ENCODE measurements around the gene LSM7. TPM values are rescaled to one million over a fixed set of nuclear protein-coding genes. Genes with fewer than 3 reads are reported as not detected.

LSM7 gene
- total and polyA plus RNA-seq, 9 of the 15 experiments (the other 6 are each of a cell fraction or from before 2014, with no cell fraction given) = 40.5 to 690 (median 265) TPM

DNA sequence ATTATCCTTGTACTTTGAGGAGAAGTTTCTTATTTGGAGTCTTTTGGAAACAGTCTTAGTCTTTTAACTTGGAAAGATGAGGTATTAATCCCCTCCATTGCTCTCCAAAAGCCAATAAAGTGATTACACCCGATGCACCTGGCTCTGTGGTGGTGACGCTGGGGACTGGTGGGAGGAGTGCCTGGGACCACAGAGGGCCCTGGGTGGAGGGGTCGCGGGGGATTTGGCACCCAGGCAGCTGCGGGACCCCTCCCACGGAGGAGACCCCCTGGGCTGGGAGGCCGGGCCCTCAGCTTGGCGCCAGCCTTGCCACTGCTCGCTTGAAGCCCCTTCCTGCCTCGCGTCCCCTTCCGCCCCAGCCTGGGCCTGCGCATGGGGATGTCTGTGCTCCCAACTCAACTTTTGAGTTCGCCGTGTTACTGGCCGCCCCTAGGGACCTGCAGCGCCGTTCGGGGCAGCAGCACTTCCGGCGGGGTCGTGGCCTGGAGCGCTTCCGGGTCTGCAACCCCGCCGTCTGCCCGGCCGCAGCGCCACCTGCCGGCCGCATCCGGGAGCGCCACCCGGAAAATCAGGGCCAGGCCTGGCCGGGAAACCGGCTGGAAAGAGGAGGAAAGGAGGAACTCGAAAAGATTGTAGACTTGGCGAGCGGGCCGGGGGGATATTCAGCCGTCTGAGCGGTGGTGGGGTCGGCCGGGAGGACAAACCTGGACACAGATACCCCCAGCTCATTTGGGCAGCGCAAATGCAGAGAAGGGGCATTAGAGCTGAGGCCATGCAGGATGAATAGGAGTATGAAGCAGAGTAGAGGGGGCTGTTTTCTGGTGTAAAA, 54.8 kb downstream of the LSM7 start (continued):
- TF ChIP-seq, protein P1, sequence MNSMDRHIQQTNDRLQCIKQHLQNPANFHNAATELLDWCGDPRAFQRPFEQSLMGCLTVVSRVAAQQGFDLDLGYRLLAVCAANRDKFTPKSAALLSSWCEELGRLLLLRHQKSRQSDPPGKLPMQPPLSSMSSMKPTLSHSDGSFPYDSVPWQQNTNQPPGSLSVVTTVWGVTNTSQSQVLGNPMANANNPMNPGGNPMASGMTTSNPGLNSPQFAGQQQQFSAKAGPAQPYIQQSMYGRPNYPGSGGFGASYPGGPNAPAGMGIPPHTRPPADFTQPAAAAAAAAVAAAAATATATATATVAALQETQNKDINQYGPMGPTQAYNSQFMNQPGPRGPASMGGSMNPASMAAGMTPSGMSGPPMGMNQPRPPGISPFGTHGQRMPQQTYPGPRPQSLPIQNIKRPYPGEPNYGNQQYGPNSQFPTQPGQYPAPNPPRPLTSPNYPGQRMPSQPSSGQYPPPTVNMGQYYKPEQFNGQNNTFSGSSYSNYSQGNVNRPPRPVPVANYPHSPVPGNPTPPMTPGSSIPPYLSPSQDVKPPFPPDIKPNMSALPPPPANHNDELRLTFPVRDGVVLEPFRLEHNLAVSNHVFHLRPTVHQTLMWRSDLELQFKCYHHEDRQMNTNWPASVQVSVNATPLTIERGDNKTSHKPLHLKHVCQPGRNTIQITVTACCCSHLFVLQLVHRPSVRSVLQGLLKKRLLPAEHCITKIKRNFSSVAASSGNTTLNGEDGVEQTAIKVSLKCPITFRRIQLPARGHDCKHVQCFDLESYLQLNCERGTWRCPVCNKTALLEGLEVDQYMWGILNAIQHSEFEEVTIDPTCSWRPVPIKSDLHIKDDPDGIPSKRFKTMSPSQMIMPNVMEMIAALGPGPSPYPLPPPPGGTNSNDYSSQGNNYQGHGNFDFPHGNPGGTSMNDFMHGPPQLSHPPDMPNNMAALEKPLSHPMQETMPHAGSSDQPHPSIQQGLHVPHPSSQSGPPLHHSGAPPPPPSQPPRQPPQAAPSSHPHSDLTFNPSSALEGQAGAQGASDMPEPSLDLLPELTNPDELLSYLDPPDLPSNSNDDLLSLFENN (IDR thresholded peaks at IDR 0.05; ENCODE audit: low read depth in 2 of 2, low read length in 2 of 2) = peak in 1 of 2 experiments; percentile 70; a peak in 2 of 4 replicates
- TF ChIP-seq YY1 (IDR thresholded peaks at IDR 0.05; ENCODE audit: borderline replicate concordance in 1 of 3, control insufficient read depth in 1 of 3, extremely low read depth in 1 of 3, insufficient read depth in 3 of 3, insufficient read length in 1 of 3, insufficient replicate concordance in 2 of 3, low read depth in 1 of 3, low read length in 2 of 3) (peak in 2 of 3 experiments; percentile 46 to 60), HNRNPLL (IDR thresholded peaks at IDR 0.05; ENCODE audit: low read depth, low read length, poor library complexity, severe bottlenecking) (no peak), CHD4 (IDR thresholded peaks at IDR 0.05; ENCODE audit: insufficient read depth, insufficient replicate concordance, low read depth, low read length, poor library complexity, severe bottlenecking) (no peak), KLF13 (tag; IDR thresholded peaks at IDR 0.05; ENCODE audit: borderline replicate concordance, low read depth) (peak; percentile 62; the same call in 1 of the 2 replicates), ATF7 (IDR thresholded peaks at IDR 0.05) (peak; percentile 67; the same call in 1 of the 2 replicates), SIN3B (IDR thresholded peaks at IDR 0.05; ENCODE audit: low read depth) (peak; percentile 70; the same call in 1 of the 2 replicates), ZZZ3 (IDR thresholded peaks at IDR 0.05) (no peak), KLF1 (tag; IDR thresholded peaks at IDR 0.05) (peak; percentile 55; the same call in 1 of the 2 replicates), PHF21A (IDR thresholded peaks at IDR 0.05; ENCODE audit: borderline replicate concordance, low read depth) (peak; percentile 51; the same call in 1 of the 2 replicates), FUS (optimal IDR thresholded peaks at IDR 0.05; ENCODE audit: low read depth, low read length) (peak; percentile 92), HNRNPH1 (optimal IDR thresholded peaks at IDR 0.05; ENCODE audit: low read depth, low read length) (no peak), ZBTB7A (IDR thresholded peaks at IDR 0.05; ENCODE audit: borderline replicate concordance, control insufficient read depth, low read depth, low read length) (peak; percentile 80), JUND (IDR thresholded peaks at IDR 0.05; ENCODE audit: borderline replicate concordance, low read depth, low read length) (peak; percentile 58; the same call in 1 of the 2 replicates), JUND (tag; IDR thresholded peaks at IDR 0.05; ENCODE audit: borderline replicate concordance, low read depth, low read length) (peak; percentile 26; the same call in 1 of the 3 replicates), JUNB (CRISPR knock-in tag; conservative IDR thresholded peaks at IDR 0.05) (no peak)
- TF ChIP-seq, protein P2, sequence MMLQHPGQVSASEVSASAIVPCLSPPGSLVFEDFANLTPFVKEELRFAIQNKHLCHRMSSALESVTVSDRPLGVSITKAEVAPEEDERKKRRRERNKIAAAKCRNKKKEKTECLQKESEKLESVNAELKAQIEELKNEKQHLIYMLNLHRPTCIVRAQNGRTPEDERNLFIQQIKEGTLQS (IDR thresholded peaks at IDR 0.05) = no peak
- TF ChIP-seq, protein P2 (CRISPR knock-in tag; conservative IDR thresholded peaks at IDR 0.05) = 0 out of 2 replicates have a peak, but pooled peaks have one; percentile 42
- TF ChIP-seq, protein P3, sequence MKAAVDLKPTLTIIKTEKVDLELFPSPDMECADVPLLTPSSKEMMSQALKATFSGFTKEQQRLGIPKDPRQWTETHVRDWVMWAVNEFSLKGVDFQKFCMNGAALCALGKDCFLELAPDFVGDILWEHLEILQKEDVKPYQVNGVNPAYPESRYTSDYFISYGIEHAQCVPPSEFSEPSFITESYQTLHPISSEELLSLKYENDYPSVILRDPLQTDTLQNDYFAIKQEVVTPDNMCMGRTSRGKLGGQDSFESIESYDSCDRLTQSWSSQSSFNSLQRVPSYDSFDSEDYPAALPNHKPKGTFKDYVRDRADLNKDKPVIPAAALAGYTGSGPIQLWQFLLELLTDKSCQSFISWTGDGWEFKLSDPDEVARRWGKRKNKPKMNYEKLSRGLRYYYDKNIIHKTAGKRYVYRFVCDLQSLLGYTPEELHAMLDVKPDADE (conservative IDR thresholded peaks at IDR 0.05; ENCODE audit: control insufficient read depth, low read depth, low read length) = peak; percentile 94

Measured in K562 (cell line).